ENCODE data around the gene EPB41L5.

DNA sequence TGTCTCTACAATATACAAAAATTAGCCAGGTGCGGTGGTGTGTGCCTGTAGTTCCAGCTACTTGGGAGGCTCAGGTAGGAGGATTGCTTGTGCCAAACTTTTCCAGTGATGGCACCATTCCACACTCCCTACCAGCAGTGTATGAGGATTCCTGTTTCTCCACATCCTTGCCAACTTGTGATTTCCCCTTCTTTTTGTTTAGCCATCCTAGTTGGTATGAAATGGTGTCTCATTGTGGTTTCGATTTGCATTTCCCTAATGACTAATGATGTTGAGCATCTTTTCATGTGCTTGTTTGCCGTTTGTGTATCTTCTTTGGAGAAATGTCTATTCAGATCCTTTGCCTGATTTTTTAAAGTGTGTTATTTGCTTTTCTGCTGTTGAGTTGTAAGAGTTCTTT, 41.0 kb downstream of the EPB41L5 start:
- TF ChIP-seq SIN3A (IDR thresholded peaks at IDR 0.05; ENCODE audit: borderline replicate concordance, insufficient read depth, low read length) (no peak), TAF1 (IDR thresholded peaks at IDR 0.05; ENCODE audit: borderline replicate concordance, insufficient read depth, low read length) (no peak)
